A549 (cell line): ENCODE measurements around the gene PCNT. TPM values are rescaled to one million over a fixed set of nuclear protein-coding genes. Genes with fewer than 3 reads are reported as not detected.

Source experiments
- ATAC-seq, 2 experiments: fragments of 200-7000 bp in 1 of 2; fragments of >200 bp in 1 of 2; cut with Nextera tagmentation in 1 of 2; cut with Tn5 transposase in 1 of 2; 3 replicates each; pipeline versions ENCODE4 v1.8.0 to v1.9.1; 2018 to 2020; ENCODE audit warnings: mild to moderate bottlenecking in 1 of 2, moderate library complexity in 1 of 2
- CTCF ChIA-PET: fragments of 300-600 bp; sonication (Branson Sonifier 250); formaldehyde crosslinking; extraction: SDS; loops from one replicate; lab custom pipeline; 2021; ENCODE audit warnings: antibody characterized with exemption, inconsistent platforms; lab: Yijun Ruan, JAX
- POLR2A ChIA-PET: fragments of 350-600 bp; formaldehyde crosslinking; extraction: SDS; loops from one replicate; lab custom pipeline; 2021; ENCODE audit warnings: antibody characterized with exemption, inconsistent platforms; lab: Yijun Ruan, JAX
- DNase-seq, 2 experiments: peaks; one replicate each; pipeline versions ENCODE4 v3.0.0 to v3.0.0-alpha.2; 2011 to 2016; ENCODE audit warnings: low read depth in 1 of 2, low spot score in 1 of 2
- FAIRE-seq: peaks from 2 replicates; lab custom pipeline; 2011; peaks lifted over from hg19 to GRCh38; lab: Jason Lieb, UNC
- H3K27ac ChIP-seq, 2 experiments: fragments of >200 bp; sonication (Bioruptor Twin); formaldehyde crosslinking; 3 replicates each; pipeline ENCODE4 v1.5.1; 2016 to 2017
- H3K4me1 ChIP-seq: fragments of >200 bp; sonication (Bioruptor Twin); formaldehyde crosslinking; 3 replicates; pipeline ENCODE4 v1.6.1; 2016
- H3K4me2 ChIP-seq: fragments of >200 bp; sonication (Bioruptor Twin); formaldehyde crosslinking; 3 replicates; pipeline ENCODE4 v1.6.1; 2016
- H3K4me3 ChIP-seq: fragments of >200 bp; sonication (Bioruptor Twin); formaldehyde crosslinking; 3 replicates; pipeline ENCODE4 v1.5.1; 2016
- H3K9me3 ChIP-seq: fragments of >200 bp; sonication (Bioruptor Twin); formaldehyde crosslinking; 3 replicates; pipeline ENCODE4 v1.6.1; 2016
- BCL3 ChIP-seq: fragments of >200 bp; sonication (Bioruptor Twin); formaldehyde crosslinking; IDR thresholded peaks from 3 replicates; pipeline ENCODE4 v1.6.1; 2016
- CBX8 ChIP-seq: fragments of 200-600 bp; sonication (generic); IDR thresholded peaks from 2 replicates; pipeline ENCODE4 v1.6.1; 2016
- CEBPB ChIP-seq, 2 experiments: fragments of >200 bp in 1 of 2; sonication (Bioruptor Twin) in 1 of 2; formaldehyde crosslinking in 1 of 2; IDR thresholded peaks; 2 replicates each; pipeline ENCODE4 v1.6.1; 2012 to 2016
- CHD2 ChIP-seq: fragments of 150-350 bp; IDR thresholded peaks from 2 replicates; pipeline ENCODE4 v1.6.1; 2014; ENCODE audit warnings: low read length; ENCODE audit not compliant: partially characterized antibody
- CTCF ChIP-seq: fragments of >200 bp; sonication (Bioruptor Twin); formaldehyde crosslinking; IDR thresholded peaks from 3 replicates; pipeline ENCODE4 v1.5.1; 2016
- EHMT2 ChIP-seq: fragments of 200-600 bp; sonication (generic); IDR thresholded peaks from 2 replicates; pipeline ENCODE4 v1.6.1; 2016; ENCODE audit warnings: antibody characterized with exemption, low read depth, mild to moderate bottlenecking, moderate library complexity
- FOSB ChIP-seq: fragments of 250-450 bp; sonication (Bioruptor Pico); IDR thresholded peaks from 2 replicates; pipeline ENCODE4 v1.5.0; 2020; ENCODE audit warnings: mild to moderate bottlenecking, moderate library complexity
- FOXS1 ChIP-seq: fragments of 250-450 bp; sonication (Bioruptor Pico); IDR thresholded peaks from 2 replicates; pipeline ENCODE4 v1.5.0; 2020; ENCODE audit warnings: mild to moderate bottlenecking, moderate library complexity
- GATA3 ChIP-seq: IDR thresholded peaks from 2 replicates; pipeline ENCODE4 v1.6.1; 2012; ENCODE audit warnings: borderline replicate concordance
- HES2 ChIP-seq: fragments of >200 bp; sonication (Bioruptor Twin); formaldehyde crosslinking; IDR thresholded peaks from 2 replicates; pipeline ENCODE4 v1.6.1; 2016
- JUNB ChIP-seq: fragments of >200 bp; sonication (Bioruptor Twin); formaldehyde crosslinking; IDR thresholded peaks from 2 replicates; pipeline ENCODE4 v1.6.1; 2016
- KDM1A ChIP-seq: fragments of 200-600 bp; sonication (generic); IDR thresholded peaks from 2 replicates; pipeline ENCODE4 v1.6.1; 2016; ENCODE audit warnings: low read depth, mild to moderate bottlenecking
- KDM5A ChIP-seq: fragments of 200-600 bp; sonication (generic); IDR thresholded peaks from 2 replicates; pipeline ENCODE4 v1.6.1; 2016; ENCODE audit warnings: antibody characterized with exemption, mild to moderate bottlenecking
- MAX ChIP-seq: IDR thresholded peaks from 2 replicates; pipeline ENCODE4 v1.6.1; 2012
- NPAS2 ChIP-seq: fragments of 250-450 bp; sonication (Bioruptor Pico); IDR thresholded peaks from 2 replicates; pipeline ENCODE4 v1.8.0; 2022; ENCODE audit warnings: mild to moderate bottlenecking, moderate library complexity, borderline replicate concordance
- POLR2AphosphoS2 ChIP-seq: conservative IDR thresholded peaks from 2 replicates; pipeline ENCODE4 v1.6.1; 2012; ENCODE audit warnings: low read length, improper control_type of control experiment, inconsistent platforms
- RAD21 ChIP-seq, 2 experiments: fragments of >200 bp in 1 of 2; sonication (Bioruptor Twin) in 1 of 2; formaldehyde crosslinking in 1 of 2; IDR thresholded peaks in 1 of 2; conservative IDR thresholded peaks in 1 of 2; 2 replicates in 1 of 2; 3 replicates in 1 of 2; pipeline ENCODE4 v1.6.1; 2012 to 2018; ENCODE audit warnings: inconsistent platforms in 1 of 2
- REST ChIP-seq: fragments of 200-600 bp; sonication (generic); IDR thresholded peaks from 2 replicates; pipeline ENCODE4 v1.6.1; 2016; ENCODE audit warnings: antibody characterized with exemption, mild to moderate bottlenecking, moderate library complexity
- RFX5 ChIP-seq: fragments of 450-650 bp; IDR thresholded peaks from 2 replicates; pipeline ENCODE4 v1.7.1; 2014; ENCODE audit warnings: antibody characterized with exemption, mild to moderate bottlenecking, moderate library complexity
- ZC3H11A ChIP-seq: fragments of 450-650 bp; IDR thresholded peaks from 2 replicates; pipeline ENCODE4 v1.6.1; 2014; ENCODE audit warnings: antibody characterized with exemption, mild to moderate bottlenecking
- ZFP36 ChIP-seq: fragments of 450-650 bp; IDR thresholded peaks from 2 replicates; pipeline ENCODE4 v1.6.1; 2014; ENCODE audit warnings: borderline replicate concordance; ENCODE audit not compliant: partially characterized antibody
- ZSCAN20 ChIP-seq: fragments of 250-450 bp; sonication (Bioruptor Pico); IDR thresholded peaks from 2 replicates; pipeline ENCODE4 v1.8.0; 2022; ENCODE audit warnings: mild to moderate bottlenecking, moderate library complexity
- WGBS: methylation state at CpG from one replicate; pipeline ENCODE4 v1.1.6; 2017; ENCODE audit errors: missing lambda C conversion rate; 5-methylcytosine and 5-hydroxymethylcytosine counted together
- polyA plus RNA-seq, 4 experiments: library from polyadenylated mRNA; depleted of rRNA in 3 of 4; stranded (reverse); fragments of >200 nt; fragmentation: RNase III in 1 of 4; extraction: RNeasy Plus Mini Kit Qiagen cat#74134 plus additional on column Dnase treatment in 1 of 4; gene quantifications; 2 replicates in 3 of 4; 3 replicates in 1 of 4; pipeline ENCODE4 v1.2.3, GENCODE V29; 2011 to 2017

The PCNT gene
- polyA plus RNA-seq, 2 of the 4 experiments (the other 2 are of a cell fraction) = 11.1 to 14.6 TPM

GRCh38 chr21:46478910-46479309, 155.0 kb downstream of the PCNT start:
- CTCF ChIA-PET = interaction anchor here (0.7 to 1.1 kb wide), 2 partner anchors 13 to 321 kb away, joined by 3 read pairs; no protein-coding TSS in a partner anchor
- WGBS = 94% methylated on average over 2 of the region's 2 CpGs
- no peak overlapping the region for H3K27ac ChIP-seq
- no peak for TF ChIP-seq EHMT2
- TF ChIP-seq, all 56 proteins: peak for 0
- FAIRE-seq = no peak
- POLR2A ChIA-PET = interaction anchor here (0.5 kb wide), 1 partner anchor 11 kb away, joined by 3 read pairs; no protein-coding TSS in a partner anchor
- Histone ChIP-seq H3K9me3 (no peaks in the 10 kb centered on the region), H3K4me1 (no peaks in the 10 kb centered on the region), H3K4me3 (no peak overlapping the region), H3K4me2 (no peak overlapping the region)
- no peak for ATAC-seq
- DNase-seq = no peak

- WGBS = 93% methylated on average over 4 of the region's 5 CpGs
- Histone ChIP-seq H3K27ac (no peak overlapping the region), H3K4me2 (no peak overlapping the region), H3K9me3 (no peaks in the 10 kb centered on the region), H3K4me1 (no peaks in the 10 kb centered on the region), H3K4me3 (no peak overlapping the region)
- TF ChIP-seq CBX8 = no peak
- no peak for TF ChIP-seq EHMT2
- TF ChIP-seq KDM1A = no peak
- no peak for TF ChIP-seq CEBPB (IDR thresholded peaks at IDR 0.05)
- TF ChIP-seq HES2 = no peak
- no peak for TF ChIP-seq JUNB
- no peak for TF ChIP-seq CTCF
- TF ChIP-seq ZFP36 = no peak
- TF ChIP-seq RFX5 = no peak
- ChIA-PET CTCF (interaction anchor here (0.6 kb wide), 1 partner anchor 72 kb away, joined by 3 read pairs; no protein-coding TSS in a partner anchor), POLR2A (no interaction called here)
- ATAC-seq (no peak), FAIRE-seq (no peak), DNase-seq (no peak)
Observed at GRCh38 chr21:46480466-46480865, 156.5 kb downstream of the PCNT start.

- no peak for FAIRE-seq
- CTCF ChIA-PET = no interaction called here
- H3K27ac ChIP-seq = no peak overlapping the region
- WGBS = 84% methylated on average over 6 of the region's 6 CpGs
- H3K4me1 ChIP-seq = no peaks in the 10 kb centered on the region
- ATAC-seq = no peak
- no peak for TF ChIP-seq RAD21 (conservative IDR thresholded peaks at IDR 0.05 in 1 of 2, IDR thresholded peaks at IDR 0.05 in 1 of 2)
- POLR2A ChIA-PET = no interaction called here
- H3K4me2 ChIP-seq = no peak overlapping the region
- DNase-seq = no peak
- H3K4me3 ChIP-seq = no peak overlapping the region
- H3K9me3 ChIP-seq = no peaks in the 10 kb centered on the region
Observed at GRCh38 chr21:46482225-46482845, 158.4 kb downstream of the PCNT start.

- ATAC-seq (no peak), FAIRE-seq (no peak), DNase-seq (no peak)
- Histone ChIP-seq H3K9me3 (no peaks in the 10 kb centered on the region), H3K4me2 (no peak overlapping the region), H3K4me1 (no peaks in the 10 kb centered on the region), H3K4me3 (no peak overlapping the region), H3K27ac (no peak overlapping the region)
- ChIA-PET CTCF (no interaction called here), POLR2A (no interaction called here)
- 88% methylated on average over 2 of the region's 2 CpGs for WGBS
- TF ChIP-seq CHD2 = no peak
- TF ChIP-seq FOXS1 (CRISPR knock-in tag) = no peak
- TF ChIP-seq REST = no peak
- no peak for TF ChIP-seq KDM5A
- no peak for TF ChIP-seq FOSB (CRISPR knock-in tag)
- no peak for TF ChIP-seq ZC3H11A
- no peak for TF ChIP-seq ZSCAN20 (CRISPR knock-in tag)
- no peak for TF ChIP-seq GATA3
- TF ChIP-seq POLR2AphosphoS2 = no peak
- no peak for TF ChIP-seq MAX
- TF ChIP-seq NPAS2 (CRISPR knock-in tag) = no peak
- TF ChIP-seq BCL3 = no peak
Observed at GRCh38 chr21:46482846-46483231, 158.9 kb downstream of the PCNT start.
